Measurements from ENCODE around the gene GIGYF1. TPM values are rescaled to one million over a fixed set of nuclear protein-coding genes. Genes with fewer than 3 reads are reported as not detected.

Gene GIGYF1
- polyA plus RNA-seq, 1 donor from 2014 or later: 28.3 TPM

GRCh38 chr7:100687751-100688300 is 6.2 kb downstream of the GIGYF1 start:
- Histone ChIP-seq H3K4me2 (ENCODE audit: low read length) (no peak overlapping the region), H3K9me2 (ENCODE audit: insufficient read depth, low read length) (no peaks in the 10 kb centered on the region), H3K27ac (ENCODE audit: low read length) (no peak overlapping the region), H3K4me3 (ENCODE audit: low read length) (no peak overlapping the region), H2AFZ (ENCODE audit: low read depth, low read length) (no peak overlapping the region), H3K36me3 (ENCODE audit: insufficient read depth, low read length) (no peaks in the 10 kb centered on the region), H3K27me3 (ENCODE audit: insufficient read depth, low read depth, low read length) (no peaks in the 10 kb centered on the region), H3K9ac (ENCODE audit: low read length) (no peak overlapping the region), H3K9me3 (ENCODE audit: low read length) (no peaks in the 10 kb centered on the region), H4K20me1 (ENCODE audit: insufficient read depth) (peaks cover 20% of the 10 kb centered on the region), H3K79me2 (replicated peaks; ENCODE audit: insufficient read depth, low read length) (peaks cover 42% of the 10 kb centered on the region), H3F3A (ENCODE audit: insufficient read depth, low read length, poor library complexity, severe bottlenecking) (no peaks in the 10 kb centered on the region)
- TF ChIP-seq TAF1 (IDR thresholded peaks at IDR 0.05; ENCODE audit: low read depth): no peak

- Histone ChIP-seq H3K9ac (ENCODE audit: low read length) (no peak overlapping the region), H3K4me2 (ENCODE audit: low read length) (no peak overlapping the region), H4K20me1 (ENCODE audit: insufficient read depth) (peaks cover 16% of the 10 kb centered on the region), H3K27ac (ENCODE audit: low read length) (no peak overlapping the region), H3K27me3 (ENCODE audit: insufficient read depth, low read depth, low read length) (no peaks in the 10 kb centered on the region), H3F3A (ENCODE audit: insufficient read depth, low read length, poor library complexity, severe bottlenecking) (no peaks in the 10 kb centered on the region), H3K36me3 (ENCODE audit: insufficient read depth, low read length) (no peaks in the 10 kb centered on the region), H3K79me2 (replicated peaks; ENCODE audit: insufficient read depth, low read length) (peaks cover 36% of the 10 kb centered on the region), H3K4me3 (ENCODE audit: low read length) (no peak overlapping the region), H3K9me2 (ENCODE audit: insufficient read depth, low read length) (no peaks in the 10 kb centered on the region), H3K9me3 (ENCODE audit: low read length) (no peaks in the 10 kb centered on the region), H2AFZ (ENCODE audit: low read depth, low read length) (no peak overlapping the region)
- no peak for TF ChIP-seq REST (IDR thresholded peaks at IDR 0.05; ENCODE audit: borderline replicate concordance)
- no peak for TF ChIP-seq CTCF (IDR thresholded peaks at IDR 0.05; ENCODE audit: poor library complexity, severe bottlenecking)
Measured at GRCh38 chr7:100687261-100687660, 6.8 kb downstream of the GIGYF1 start.

GRCh38 chr7:100686822-100687211 is 7.2 kb downstream of the GIGYF1 start:
- H2AFZ ChIP-seq (ENCODE audit: low read depth, low read length): no peak overlapping the region
- H3F3A ChIP-seq (ENCODE audit: insufficient read depth, low read length, poor library complexity, severe bottlenecking): no peaks in the 10 kb centered on the region
- H3K9me3 ChIP-seq (ENCODE audit: low read length): no peaks in the 10 kb centered on the region
- H3K36me3 ChIP-seq (ENCODE audit: insufficient read depth, low read length): no peaks in the 10 kb centered on the region
- H3K4me2 ChIP-seq (ENCODE audit: low read length): no peak overlapping the region
- TF ChIP-seq EP300 (conservative IDR thresholded peaks at IDR 0.05; ENCODE audit: poor library complexity, severe bottlenecking) (no peak), MXI1 (conservative IDR thresholded peaks at IDR 0.05; ENCODE audit: poor library complexity, severe bottlenecking) (no peak), CTCF (IDR thresholded peaks at IDR 0.05; ENCODE audit: poor library complexity, severe bottlenecking) (no peak), POLR2AphosphoS5 (IDR thresholded peaks at IDR 0.05) (no peak), SMC3 (conservative IDR thresholded peaks at IDR 0.05; ENCODE audit: poor library complexity) (no peak), EZH2 (IDR thresholded peaks at IDR 0.05; ENCODE audit: borderline replicate concordance, insufficient read depth, low read length, poor library complexity, severe bottlenecking) (no peak), REST (IDR thresholded peaks at IDR 0.05; ENCODE audit: borderline replicate concordance) (no peak), RAD21 (conservative IDR thresholded peaks at IDR 0.05) (no peak), TAF1 (IDR thresholded peaks at IDR 0.05; ENCODE audit: low read depth) (no peak)
- H4K20me1 ChIP-seq (ENCODE audit: insufficient read depth): peaks cover 16% of the 10 kb centered on the region
- no peak overlapping the region for H3K9ac ChIP-seq (ENCODE audit: low read length)
- H3K9me2 ChIP-seq (ENCODE audit: insufficient read depth, low read length): no peaks in the 10 kb centered on the region
- no peak overlapping the region for H3K4me3 ChIP-seq (ENCODE audit: low read length)
- no peaks in the 10 kb centered on the region for H3K27me3 ChIP-seq (ENCODE audit: insufficient read depth, low read depth, low read length)
- no peak overlapping the region for H3K27ac ChIP-seq (ENCODE audit: low read length)
- H3K79me2 ChIP-seq (replicated peaks; ENCODE audit: insufficient read depth, low read length): peaks cover 32% of the 10 kb centered on the region
